PC-3 (cell line): Measurements from ENCODE around the gene HGD.

ENCODE experiments used
- EZH2 ChIP-seq: fragments of 300-600 bp; sonication (generic); IDR thresholded peaks from one replicate; pipeline ENCODE4 v1.6.1; 2017; ENCODE audit warnings: antibody characterized with exemption, mild to moderate bottlenecking, low read length; ENCODE audit not compliant: unreplicated experiment
- EZH2phosphoT487 ChIP-seq: fragments of 300-600 bp; sonication (generic); IDR thresholded peaks from 2 replicates; pipeline ENCODE4 v1.6.1; 2018; ENCODE audit warnings: mild to moderate bottlenecking, antibody characterized with exemption, low read length, borderline replicate concordance
- TF ChIP-seq, protein P1 (sequence below): fragments of 300-600 bp; sonication (generic); conservative IDR thresholded peaks from 2 replicates; pipeline ENCODE4 v1.5.1; 2017; ENCODE audit warnings: antibody characterized with exemption, low read depth, mild to moderate bottlenecking, low read length

DNA sequence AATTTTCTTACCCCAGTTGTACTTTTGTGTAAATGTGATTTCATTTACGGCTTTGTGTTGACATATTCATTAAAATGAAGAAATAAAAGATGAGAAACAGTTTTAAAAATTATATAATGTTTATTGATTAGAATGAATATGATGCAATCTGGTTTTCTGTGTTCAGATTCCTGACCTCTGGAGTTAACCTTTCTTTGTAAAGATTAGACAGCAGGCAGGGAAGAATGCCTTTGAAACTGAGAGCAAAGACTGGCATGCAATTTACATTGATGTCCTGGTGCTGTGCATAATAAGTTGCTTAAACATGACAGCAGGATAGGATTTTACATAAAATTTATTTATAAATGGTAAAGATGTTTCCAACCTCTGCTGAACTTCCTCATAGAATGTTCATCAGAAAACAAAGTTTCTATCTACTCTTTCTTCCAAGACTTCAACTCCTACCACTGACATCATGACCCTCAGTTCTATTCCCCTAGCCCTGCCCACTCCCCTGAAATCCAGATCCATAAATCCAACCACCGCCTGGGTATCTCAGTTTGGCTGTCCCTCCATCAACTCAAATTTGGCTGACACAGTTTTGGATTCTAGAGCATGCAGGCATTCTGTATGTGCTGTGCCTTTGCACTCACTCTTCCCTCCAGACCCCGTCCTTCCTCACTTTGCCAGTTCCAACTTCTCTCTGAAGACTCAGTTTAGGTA is 1.7 kb downstream of the HGD start:
- TF ChIP-seq EZH2phosphoT487 (no peak), EZH2 (no peak)
- TF ChIP-seq, protein P1, sequence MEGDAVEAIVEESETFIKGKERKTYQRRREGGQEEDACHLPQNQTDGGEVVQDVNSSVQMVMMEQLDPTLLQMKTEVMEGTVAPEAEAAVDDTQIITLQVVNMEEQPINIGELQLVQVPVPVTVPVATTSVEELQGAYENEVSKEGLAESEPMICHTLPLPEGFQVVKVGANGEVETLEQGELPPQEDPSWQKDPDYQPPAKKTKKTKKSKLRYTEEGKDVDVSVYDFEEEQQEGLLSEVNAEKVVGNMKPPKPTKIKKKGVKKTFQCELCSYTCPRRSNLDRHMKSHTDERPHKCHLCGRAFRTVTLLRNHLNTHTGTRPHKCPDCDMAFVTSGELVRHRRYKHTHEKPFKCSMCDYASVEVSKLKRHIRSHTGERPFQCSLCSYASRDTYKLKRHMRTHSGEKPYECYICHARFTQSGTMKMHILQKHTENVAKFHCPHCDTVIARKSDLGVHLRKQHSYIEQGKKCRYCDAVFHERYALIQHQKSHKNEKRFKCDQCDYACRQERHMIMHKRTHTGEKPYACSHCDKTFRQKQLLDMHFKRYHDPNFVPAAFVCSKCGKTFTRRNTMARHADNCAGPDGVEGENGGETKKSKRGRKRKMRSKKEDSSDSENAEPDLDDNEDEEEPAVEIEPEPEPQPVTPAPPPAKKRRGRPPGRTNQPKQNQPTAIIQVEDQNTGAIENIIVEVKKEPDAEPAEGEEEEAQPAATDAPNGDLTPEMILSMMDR, result no peak
